ENCODE data around the gene GALNT18.

Gene GALNT18

DNA sequence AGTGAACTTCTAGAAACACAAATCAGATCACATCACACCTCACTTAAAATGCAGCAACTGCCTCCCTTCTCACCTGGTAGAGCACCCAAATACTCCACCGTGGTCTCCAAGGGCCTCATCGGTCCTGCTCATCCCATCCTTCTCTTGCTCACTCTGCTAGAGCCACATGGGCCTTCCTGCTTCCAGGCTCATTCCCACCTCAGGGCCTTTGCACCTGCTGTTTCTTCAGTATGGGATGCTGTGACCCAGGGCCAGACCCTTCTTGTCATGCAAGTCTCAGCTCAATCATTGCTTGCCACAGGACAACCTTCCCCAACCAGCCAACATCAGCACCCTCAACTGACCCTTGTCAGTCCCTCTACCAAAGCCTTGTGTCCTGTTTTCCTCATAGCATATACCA, 124.9 kb downstream of the GALNT18 start:
- no peak for DNase-seq (ENCODE audit: low read depth)

DNA sequence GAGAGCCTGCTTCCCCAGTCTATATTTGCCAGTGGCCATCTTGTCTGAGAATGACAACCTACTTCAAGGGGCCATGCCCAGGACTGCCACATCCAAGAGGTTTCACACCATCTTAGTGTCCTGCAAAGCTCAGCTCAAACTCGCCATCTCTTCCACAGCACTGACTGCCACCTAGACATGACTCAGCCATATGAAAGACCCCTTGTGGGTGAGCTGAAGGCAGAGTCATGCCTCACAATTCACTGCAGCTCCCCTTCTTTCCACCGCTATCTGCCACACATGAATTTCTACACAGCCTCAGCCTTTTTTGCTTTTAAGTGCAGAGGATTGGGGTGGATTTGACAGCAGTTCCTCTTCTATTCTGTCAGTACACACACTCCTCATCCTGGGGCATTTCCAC, 127.5 kb downstream of the GALNT18 start:
- DNase-seq (ENCODE audit: low read depth): no peak

DNA sequence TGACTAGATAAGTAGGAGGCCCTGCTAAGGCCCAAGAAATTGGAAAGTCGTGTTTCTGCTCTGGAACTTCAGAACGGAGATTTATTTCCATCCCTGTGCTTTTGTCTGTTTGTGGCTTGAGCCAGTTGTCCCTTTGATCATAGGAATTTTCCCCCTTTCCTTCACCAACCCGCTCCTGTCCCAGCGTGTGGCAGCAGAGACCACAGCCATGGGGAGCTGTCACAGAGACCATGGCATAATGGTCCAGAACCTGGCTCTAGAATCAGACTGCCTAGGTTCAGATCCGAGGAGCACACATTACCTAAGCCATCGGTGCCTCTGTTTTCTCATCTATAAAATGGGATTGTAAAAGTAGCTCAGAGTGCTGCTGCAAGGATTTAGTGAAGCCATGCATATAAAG, 128.1 kb downstream of the GALNT18 start:
- no peak for DNase-seq (ENCODE audit: low read depth)

DNA sequence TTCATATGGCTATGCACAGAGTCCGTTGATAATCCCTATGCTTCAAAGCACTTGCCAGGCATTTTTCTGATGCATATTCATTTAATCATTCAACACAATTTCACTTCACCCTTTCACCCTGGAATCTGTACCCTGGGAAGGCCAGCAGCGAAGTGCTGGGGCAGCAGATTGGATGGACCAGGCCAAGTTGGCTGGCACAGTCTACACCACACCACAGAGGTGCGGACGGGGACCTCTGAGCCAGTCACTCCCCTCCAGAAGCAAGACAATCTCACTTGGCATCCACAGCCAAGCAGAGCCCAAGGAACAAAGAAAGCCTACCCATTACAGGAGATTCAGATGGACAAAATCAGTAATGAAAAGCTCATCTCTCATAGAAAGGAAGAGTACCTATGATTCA, 130.2 kb downstream of the GALNT18 start:
- no peak for DNase-seq (ENCODE audit: low read depth)

DNA sequence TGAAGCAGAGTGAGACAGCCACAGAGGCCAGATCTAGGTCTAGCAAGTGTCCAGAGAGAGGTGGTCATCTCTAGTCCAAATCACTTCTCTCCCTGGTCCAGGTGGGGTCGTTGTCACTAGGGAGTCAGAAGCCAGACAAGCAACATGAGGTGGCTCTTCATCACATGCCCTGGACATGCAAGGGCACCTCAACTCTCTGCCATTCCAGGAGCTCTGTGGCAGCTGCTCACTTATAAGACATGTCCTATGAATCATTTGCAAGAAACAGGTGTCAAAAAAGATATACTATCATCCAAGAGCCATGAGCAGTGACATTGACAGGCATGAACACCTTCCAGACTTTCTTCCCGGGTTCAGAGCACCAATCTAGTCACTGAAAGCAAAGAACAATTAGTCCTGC, 130.8 kb downstream of the GALNT18 start:
- no peak for DNase-seq (ENCODE audit: low read depth)

DNA sequence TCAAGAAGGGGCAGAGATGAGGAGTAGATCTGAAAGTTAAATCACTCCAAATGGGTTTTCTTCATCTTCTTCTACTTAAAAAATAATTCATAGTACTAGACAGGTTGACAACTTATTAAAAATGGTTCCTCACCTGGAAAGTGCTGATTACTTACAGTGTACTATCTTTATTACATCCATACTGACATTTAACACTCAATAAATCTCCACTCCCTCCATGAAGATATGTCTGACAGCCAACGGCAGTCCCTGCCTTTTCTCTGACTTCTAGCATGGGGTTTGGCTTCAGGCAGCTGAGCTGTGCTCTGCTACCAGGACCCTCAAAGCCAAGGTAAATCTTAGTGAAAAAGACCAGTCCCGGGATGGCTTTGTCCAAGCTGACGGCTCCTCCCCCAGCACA, 135.4 kb downstream of the GALNT18 start:
- DNase-seq (ENCODE audit: low read depth): no peak

DNA sequence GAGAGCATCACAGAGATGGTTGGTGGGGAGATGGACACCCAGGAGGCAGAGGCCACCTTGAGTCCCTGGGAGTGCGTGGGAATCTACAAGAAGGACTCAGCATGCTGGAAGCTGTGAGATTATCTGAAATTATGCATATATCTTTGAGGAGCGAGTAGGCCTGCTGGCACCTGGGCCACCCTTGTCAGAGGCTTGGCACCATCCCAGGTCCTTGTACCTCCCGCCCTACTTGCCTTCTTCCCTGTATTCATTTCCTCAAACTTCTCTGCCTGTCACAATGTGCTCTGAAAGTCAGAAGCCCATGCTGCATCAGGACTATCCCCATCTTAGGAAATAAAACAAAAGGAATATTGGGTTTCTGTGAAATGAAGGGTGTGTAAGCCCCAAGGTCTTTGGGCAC, 135.8 kb downstream of the GALNT18 start:
- no peak for DNase-seq (ENCODE audit: low read depth)

DNA sequence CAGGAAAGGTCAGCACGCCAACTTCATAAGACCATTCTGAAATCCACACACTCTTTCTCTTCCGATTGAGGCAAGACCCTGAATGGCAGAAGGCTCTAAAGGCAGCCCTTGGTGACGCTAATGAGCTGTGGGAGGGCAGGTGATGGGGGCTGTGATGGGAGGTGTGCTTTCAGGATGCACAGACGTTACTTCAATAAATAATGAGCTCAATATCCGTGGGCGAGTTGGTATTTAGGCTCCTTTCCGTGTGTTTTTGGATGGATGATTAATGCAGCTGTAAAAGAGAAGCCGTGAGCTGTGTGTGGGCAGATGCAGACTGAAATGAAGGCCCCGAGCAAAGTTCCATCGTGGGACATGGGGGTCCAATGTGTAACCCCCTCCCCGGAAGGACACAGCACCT, 138.2 kb downstream of the GALNT18 start:
- DNase-seq (ENCODE audit: low read depth): no peak

DNA sequence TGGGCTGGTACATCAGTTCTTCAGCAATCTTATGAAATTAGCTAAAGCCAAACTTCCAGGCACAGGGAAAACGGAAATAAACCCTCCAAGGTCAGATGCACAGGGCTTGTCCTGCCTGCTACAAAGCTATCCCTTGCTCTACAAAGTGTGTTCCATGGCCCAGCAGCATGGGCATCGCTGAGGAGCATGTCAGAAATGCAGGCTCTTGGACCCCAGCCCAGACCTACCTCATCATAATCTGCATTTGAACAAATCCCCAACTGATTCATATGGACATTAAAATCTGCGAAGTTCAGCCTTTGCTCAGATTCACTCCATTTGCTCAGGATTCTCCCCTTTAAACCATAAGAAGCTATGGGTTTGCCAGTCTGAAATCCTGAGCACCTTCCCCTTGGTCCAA, 139.1 kb downstream of the GALNT18 start:
- DNase-seq (ENCODE audit: low read depth): no peak

DNA sequence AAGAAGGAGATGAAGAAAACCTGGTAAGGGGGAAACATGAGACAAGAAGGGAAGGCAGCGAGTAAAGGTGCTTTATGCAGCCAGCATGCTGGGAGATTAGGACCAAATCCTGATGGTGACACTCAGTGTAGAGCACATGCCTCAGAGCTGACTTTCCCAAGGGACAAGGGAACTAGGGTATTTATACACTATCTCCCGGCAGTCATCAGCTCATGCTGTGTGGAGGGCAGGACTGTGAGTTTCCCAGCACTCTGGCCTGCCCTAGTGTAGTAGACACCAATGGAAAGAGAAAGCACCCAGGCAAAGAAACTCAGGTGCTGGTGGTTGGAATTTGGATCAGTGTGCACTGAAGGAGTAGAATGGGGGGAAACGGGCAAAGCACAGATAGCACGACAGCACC, 140.4 kb downstream of the GALNT18 start:
- DNase-seq (ENCODE audit: low read depth): no peak

DNA sequence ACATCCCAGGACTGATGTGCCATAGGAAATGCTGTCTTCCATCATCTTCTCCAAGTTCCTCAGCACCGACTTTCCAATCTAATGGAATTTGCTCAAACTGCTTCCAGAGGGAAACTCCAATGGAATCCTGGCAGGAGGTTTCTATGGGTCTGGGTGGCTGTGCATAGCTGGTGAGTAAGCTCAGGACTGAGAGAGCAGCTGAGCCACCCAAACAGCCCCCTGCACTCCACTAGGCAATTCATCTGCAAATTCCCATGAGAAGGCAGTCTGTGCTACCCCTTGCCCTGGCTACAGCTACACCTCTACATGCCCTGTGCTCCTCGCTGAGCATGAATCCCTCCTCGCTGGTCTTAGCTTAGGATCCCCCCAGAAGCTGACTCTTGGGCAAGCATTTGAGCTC, 140.8 kb downstream of the GALNT18 start:
- no peak for DNase-seq (ENCODE audit: low read depth)

DNA sequence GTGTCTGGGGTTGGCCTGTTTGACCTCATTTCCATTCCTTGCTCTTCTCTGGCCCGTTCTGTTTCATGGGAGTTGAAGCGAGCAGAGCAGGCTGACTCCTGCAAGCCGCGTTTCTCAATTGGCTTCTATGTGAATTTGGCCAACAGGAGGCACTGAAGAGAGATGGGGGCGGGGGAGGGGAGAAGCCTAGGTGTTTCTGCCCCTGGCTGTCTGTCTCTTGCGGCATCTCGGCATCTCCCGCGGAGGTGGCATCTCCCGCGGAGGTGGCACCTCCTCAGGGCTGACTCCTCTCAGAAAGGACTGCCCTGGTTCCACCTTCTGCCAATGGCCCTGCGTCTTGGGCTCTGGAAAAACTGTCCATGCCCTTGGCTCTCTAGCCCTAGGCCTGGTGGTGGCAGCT, 143.1 kb downstream of the GALNT18 start:
- no peak for DNase-seq (ENCODE audit: low read depth)

DNA sequence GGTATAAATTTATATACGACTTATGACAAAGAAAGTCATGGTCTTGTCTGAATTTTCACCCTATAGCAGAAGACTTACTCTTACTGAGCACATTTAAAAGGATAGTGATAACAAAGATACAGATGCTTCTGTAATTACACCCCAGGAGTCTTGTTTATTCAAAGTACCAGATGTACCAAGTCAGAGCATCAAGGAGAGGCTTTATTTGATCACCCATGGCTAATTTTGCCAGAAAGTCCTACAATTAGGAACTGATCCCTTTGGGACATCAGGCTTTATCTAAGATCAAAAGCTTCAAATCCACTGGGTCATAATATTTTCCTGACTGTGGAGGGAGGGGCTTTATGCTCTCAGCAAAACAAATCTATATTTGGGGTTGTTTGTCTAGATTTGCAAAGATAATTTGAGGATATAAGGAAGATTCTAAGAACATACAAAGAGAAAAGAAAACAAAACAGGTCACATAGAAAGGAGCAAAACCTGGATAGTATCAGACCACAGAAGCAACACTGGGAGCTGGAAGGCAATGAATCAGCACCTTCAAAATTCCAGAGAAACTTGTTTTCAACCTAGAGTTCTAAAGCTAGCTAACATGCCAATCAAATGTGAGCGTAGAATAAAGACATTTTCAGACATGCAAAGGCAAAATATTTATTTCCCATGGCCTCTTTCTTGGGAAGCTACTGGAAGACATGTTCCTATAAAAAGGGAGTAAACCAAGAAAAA, 143.9 kb downstream of the GALNT18 start:
- DNase-seq (ENCODE audit: low read depth): no peak

DNA sequence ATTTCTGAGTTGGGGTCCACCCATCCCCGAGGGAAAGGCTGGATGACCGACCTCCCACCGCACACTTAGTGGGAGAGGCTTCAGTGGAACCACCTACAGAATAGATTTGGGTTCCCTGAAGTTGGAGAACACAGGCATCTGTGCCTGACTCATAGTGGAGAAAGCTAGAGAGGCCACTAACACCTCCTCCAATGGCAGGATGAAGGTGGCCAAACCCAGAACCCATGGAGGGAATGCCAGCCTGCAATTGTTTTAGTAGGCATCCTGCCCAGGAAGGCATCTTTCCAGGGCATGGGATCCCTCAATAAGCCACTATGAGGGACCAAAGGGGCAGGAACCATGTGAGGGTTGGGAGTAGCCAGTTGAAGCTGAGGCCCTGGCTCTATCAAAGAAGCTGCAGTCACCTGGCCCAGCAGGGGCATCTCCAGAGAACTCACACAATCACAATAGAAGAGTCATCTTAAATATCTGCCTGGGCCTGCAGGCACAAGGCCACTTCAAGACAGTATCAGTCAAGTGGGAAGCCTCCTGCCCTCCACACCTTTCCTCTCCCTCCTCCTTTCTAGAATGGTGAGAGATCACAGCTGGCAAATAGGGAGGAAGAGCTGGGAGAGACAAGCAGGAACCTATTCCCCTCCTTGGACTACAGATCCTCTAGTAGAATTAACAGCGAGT, 144.7 kb downstream of the GALNT18 start:
- no peak for DNase-seq (ENCODE audit: low read depth)

DNA sequence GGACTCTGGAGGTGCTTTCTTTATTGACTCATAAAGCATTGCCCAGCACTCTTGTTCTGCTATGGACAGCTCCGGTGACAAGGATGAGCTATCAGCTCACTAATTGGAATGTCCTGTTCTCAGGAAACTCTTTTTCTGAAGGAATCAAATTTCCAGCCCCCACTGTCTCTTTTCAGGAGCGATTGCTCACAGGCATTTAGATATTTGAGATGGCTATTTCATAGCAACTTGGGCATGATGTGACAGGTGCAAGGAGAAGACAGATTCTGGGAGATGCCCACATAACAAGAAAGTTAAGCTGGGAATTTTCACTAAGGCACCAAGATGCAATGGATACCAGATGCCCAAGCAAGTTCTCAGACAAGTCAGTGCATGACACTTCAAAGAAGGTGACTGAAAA, 145.3 kb downstream of the GALNT18 start:
- no peak for DNase-seq (ENCODE audit: low read depth)

DNA sequence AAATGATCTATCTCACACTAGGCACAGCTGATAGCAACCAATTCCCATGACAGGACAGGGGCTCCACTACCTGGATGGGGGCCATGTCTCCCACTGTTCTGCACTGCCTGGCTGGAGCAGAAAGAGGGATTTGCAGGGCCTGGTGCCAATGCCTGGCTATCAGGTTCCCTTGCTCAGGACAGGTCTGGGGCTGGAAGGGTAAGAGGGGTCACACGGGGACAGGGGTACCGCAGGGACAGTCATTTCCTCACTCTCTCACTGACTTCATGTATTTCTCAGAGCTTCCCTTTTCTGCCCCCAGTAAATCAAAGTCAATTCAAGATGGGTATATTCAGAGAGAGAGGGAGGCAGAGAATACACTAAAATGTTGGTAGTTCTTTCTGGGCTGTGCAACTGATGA, 149.7 kb downstream of the GALNT18 start:
- DNase-seq (ENCODE audit: low read depth): no peak

DNA sequence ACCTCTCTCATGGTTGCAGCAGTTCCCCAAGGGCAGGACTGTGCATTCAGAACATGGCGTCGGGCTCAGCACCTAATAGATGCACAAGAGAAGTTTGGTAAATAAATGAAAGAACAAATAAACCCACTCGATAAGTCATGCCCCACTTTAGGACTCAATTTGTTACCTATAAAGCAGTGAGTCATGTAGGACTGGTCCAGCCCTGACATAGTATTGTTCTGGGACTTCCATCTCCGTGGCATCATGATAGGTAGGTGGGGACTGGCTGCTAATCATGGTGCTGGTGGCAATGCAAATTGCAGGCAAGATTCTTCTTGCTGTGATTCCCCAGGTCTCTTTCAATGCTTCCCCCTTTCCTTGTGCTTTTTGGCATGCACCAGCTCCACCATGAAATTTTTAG, 150.6 kb downstream of the GALNT18 start:
- no peak for DNase-seq (ENCODE audit: low read depth)

DNA sequence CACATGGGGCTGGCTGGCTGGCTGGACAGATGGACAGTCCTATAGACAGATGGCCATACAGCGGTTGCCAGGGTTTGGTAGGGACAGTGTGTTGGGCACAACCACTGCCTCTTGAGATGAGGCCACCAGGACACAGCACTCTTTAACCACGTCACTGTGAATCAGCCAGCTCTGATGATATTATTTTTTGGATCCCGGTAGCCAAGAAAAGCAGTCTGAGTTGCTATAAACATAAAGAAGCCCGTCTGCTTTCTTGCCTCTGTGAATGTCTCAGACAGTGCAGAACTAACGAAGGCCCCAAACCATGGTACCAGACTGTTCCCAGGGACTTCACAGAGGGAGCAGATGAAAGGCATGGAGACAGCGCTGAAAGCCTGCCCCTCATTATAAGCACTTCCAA, 152.9 kb downstream of the GALNT18 start:
- DNase-seq (ENCODE audit: low read depth): no peak

DNA sequence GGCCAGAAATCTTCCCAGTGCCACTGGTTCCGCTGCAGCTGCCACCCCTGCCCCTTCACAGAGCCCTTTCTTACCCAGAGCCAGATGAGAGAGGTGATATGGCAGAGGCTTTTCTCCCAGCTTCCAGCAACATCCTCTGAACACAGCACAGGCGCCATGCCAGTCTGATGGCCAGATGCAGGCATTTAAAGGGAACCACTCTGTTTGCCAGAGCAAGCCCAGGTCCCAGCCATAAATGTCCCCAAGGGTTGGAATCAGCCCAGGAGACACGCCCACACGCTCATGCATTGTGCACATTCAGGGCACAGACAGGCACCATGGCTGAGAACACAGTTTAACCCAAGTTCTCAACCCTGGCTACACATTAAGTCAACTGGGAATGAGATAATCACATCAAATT, 154.5 kb downstream of the GALNT18 start:
- no peak for DNase-seq (ENCODE audit: low read depth)

DNA sequence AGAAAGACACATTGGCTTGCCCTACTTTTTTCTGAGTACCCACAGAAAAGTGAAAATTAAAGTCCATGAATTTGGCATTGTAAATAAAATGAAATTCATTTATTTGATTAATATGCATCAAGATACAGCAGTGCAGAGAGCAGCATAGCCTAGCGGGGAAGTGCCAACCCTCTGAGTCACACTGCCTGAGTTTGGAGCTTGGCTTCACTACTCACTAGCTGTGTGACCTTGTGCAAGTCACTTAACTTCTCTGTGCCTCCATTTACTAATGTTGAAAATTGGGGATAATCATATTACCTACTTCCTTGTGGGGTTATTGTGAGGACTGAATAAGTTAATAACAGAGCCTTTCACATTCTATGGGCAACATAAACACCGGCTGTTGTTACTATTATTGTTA, 157.2 kb downstream of the GALNT18 start:
- DNase-seq (ENCODE audit: low read depth): no peak

DNA sequence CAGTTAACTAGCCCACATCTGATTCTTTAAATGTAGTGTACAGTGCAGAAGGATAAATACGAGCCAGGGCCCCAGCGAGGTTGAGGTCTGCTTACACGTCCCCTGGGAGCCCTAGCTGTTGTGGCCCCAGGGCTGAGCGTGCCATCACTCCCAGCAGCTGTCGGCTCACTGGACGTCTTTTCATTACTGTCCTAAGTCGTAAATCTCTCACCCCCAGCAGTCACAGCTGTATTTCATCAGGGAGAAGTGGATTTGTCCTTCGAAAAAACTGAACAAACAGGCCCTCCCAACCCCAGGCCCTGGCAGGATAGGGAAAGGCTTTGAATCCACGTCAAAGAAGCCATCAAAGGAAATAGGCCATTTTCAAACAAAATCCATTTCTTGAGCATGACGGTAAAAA, 158.4 kb downstream of the GALNT18 start:
- no peak for DNase-seq (ENCODE audit: low read depth)

DNA sequence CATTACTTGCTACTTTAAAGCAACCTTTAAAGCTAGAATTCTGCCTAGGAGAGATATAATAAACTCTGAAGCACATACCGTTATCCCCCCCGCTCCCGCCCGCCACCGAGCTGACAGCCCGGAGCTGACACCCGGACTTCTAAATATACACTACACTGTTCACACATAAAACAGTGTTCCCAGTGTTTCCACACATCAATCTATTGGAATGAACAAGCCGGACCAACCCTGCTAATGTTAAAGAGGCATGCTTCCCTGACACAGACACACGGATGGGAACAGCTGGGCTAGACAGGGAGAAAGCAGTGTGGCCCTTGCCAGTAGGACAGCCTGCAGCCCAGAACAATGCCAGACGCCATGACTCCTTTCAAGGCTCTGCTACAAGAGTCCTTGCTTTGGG, 160.3 kb downstream of the GALNT18 start:
- DNase-seq (ENCODE audit: low read depth): no peak

DNA sequence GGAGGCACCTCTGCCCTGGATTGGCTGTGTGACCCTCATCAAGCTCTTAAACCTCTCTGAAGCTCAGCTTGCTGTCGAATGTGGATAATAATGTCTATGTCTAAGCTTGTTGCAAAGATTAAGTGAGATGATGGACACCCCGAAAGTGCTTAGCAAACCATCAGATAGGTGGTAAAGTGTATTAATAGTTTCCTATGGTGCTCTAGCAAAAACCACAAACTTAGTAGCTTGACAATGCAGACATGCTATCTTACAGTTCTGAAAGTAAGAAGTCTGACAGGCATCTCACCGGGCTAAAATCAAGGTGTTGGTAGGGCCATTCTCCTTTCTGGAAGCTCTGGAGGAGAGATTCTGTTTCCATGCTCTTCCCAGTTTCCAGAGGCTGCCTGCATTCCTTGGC, 162.2 kb downstream of the GALNT18 start:
- DNase-seq (ENCODE audit: low read depth): no peak

DNA sequence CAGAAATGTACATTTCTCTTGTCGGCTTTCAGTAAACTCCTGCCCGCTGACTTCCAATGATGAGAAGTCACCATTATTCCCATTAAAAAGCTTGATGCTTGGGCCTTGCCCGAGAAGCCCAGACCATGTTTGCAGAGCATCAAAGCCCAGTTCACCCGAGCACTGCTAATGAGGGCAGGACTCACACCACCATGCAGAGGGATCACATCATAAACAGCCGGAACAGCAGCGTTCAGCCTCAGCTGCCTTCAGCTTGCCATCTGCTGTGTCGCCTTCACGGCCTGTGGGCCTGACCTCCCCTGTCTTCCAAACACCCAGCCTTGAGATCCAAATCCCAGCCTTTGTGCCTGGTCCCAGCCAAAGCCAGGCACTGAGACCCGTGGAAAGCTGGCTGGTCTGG, 163.3 kb downstream of the GALNT18 start:
- DNase-seq (ENCODE audit: low read depth): no peak
